ENCODE data around the gene HOXB3. TPM values are rescaled to one million over a fixed set of nuclear protein-coding genes. Genes with fewer than 3 reads are reported as not detected.

The HOXB3 gene
- total RNA-seq, 2 donors from 2014 or later = 3.1 to 5.4 TPM

GRCh38 chr17:48600244-48601098, 10.4 kb upstream of the HOXB3 start:
- ATAC-seq (replicated peaks) = no peak
- H3K4me1 Mint-ChIP-seq = peaks cover 11% of the 10 kb centered on the region
- peaks cover 82% of the 10 kb centered on the region for H3K27me3 Mint-ChIP-seq
- H3K27ac Mint-ChIP-seq = no peak overlapping the region
- H3K36me3 Mint-ChIP-seq (ENCODE audit: low read depth) = no peaks in the 10 kb centered on the region
- H3K4me3 Mint-ChIP-seq = no peak overlapping the region
- H3K9me3 Mint-ChIP-seq = no peaks in the 10 kb centered on the region

- ATAC-seq (replicated peaks) = no peak
- H3K4me1 Mint-ChIP-seq = peaks cover 11% of the 10 kb centered on the region
- no peak overlapping the region for H3K4me3 Mint-ChIP-seq
- H3K36me3 Mint-ChIP-seq (ENCODE audit: low read depth) = no peaks in the 10 kb centered on the region
- peaks cover 80% of the 10 kb centered on the region for H3K27me3 Mint-ChIP-seq
- H3K27ac Mint-ChIP-seq = no peak overlapping the region
- no peaks in the 10 kb centered on the region for H3K9me3 Mint-ChIP-seq
These were observed 9.3 kb upstream of the HOXB3 start for GRCh38 chr17:48599354-48599753.

- Mint-ChIP-seq H3K4me1 (peaks cover 11% of the 10 kb centered on the region), H3K36me3 (ENCODE audit: low read depth) (no peaks in the 10 kb centered on the region), H3K4me3 (peak overlapping the region; percentile 67), H3K27me3 (peaks cover 73% of the 10 kb centered on the region), H3K27ac (no peak overlapping the region), H3K9me3 (no peaks in the 10 kb centered on the region)
- no peak for ATAC-seq (replicated peaks)
These were observed 8.7 kb upstream of the HOXB3 start for GRCh38 chr17:48598736-48599135.

- Mint-ChIP-seq H3K36me3 (ENCODE audit: low read depth) (no peaks in the 10 kb centered on the region), H3K9me3 (no peaks in the 10 kb centered on the region), H3K4me3 (peak overlapping the region; percentile 67), H3K4me1 (peaks cover 11% of the 10 kb centered on the region), H3K27ac (no peak overlapping the region), H3K27me3 (peaks cover 67% of the 10 kb centered on the region)
- ATAC-seq (replicated peaks) = peak; percentile 55
These were observed 8.0 kb upstream of the HOXB3 start for GRCh38 chr17:48597778-48598631.

GRCh38 chr17:48597528-48597777, 7.4 kb upstream of the HOXB3 start:
- H3K27me3 Mint-ChIP-seq = peaks cover 68% of the 10 kb centered on the region
- ATAC-seq (replicated peaks) = no peak
- no peaks in the 10 kb centered on the region for H3K9me3 Mint-ChIP-seq
- no peaks in the 10 kb centered on the region for H3K36me3 Mint-ChIP-seq (ENCODE audit: low read depth)
- H3K4me3 Mint-ChIP-seq = peak overlapping the region; percentile 67
- peaks cover 16% of the 10 kb centered on the region for H3K4me1 Mint-ChIP-seq
- no peak overlapping the region for H3K27ac Mint-ChIP-seq

- H3K4me3 Mint-ChIP-seq = peak overlapping the region; percentile 67
- H3K27ac Mint-ChIP-seq = no peak overlapping the region
- no peak for ATAC-seq (replicated peaks)
- H3K27me3 Mint-ChIP-seq = peaks cover 67% of the 10 kb centered on the region
- H3K4me1 Mint-ChIP-seq = peaks cover 16% of the 10 kb centered on the region
- no peaks in the 10 kb centered on the region for H3K9me3 Mint-ChIP-seq
- H3K36me3 Mint-ChIP-seq (ENCODE audit: low read depth) = no peaks in the 10 kb centered on the region
These were observed 6.9 kb upstream of the HOXB3 start for GRCh38 chr17:48596735-48597527.

GRCh38 chr17:48596000-48596734, 6.1 kb upstream of the HOXB3 start:
- no peak overlapping the region for H3K27ac Mint-ChIP-seq
- no peaks in the 10 kb centered on the region for H3K36me3 Mint-ChIP-seq (ENCODE audit: low read depth)
- H3K4me3 Mint-ChIP-seq = peak overlapping the region; percentile 67
- ATAC-seq (replicated peaks) = peak; percentile 32
- no peaks in the 10 kb centered on the region for H3K9me3 Mint-ChIP-seq
- H3K27me3 Mint-ChIP-seq = peaks cover 73% of the 10 kb centered on the region
- peaks cover 16% of the 10 kb centered on the region for H3K4me1 Mint-ChIP-seq

GRCh38 chr17:48595278-48595999, 5.4 kb upstream of the HOXB3 start:
- no peak for ATAC-seq (replicated peaks)
- peak overlapping the region; percentile 67 for H3K4me3 Mint-ChIP-seq
- H3K27me3 Mint-ChIP-seq = peaks cover 71% of the 10 kb centered on the region
- no peaks in the 10 kb centered on the region for H3K36me3 Mint-ChIP-seq (ENCODE audit: low read depth)
- H3K4me1 Mint-ChIP-seq = peaks cover 16% of the 10 kb centered on the region
- H3K27ac Mint-ChIP-seq = no peak overlapping the region
- no peaks in the 10 kb centered on the region for H3K9me3 Mint-ChIP-seq

- Mint-ChIP-seq H3K4me3 (peak overlapping the region; percentile 67), H3K27ac (no peak overlapping the region), H3K36me3 (ENCODE audit: low read depth) (no peaks in the 10 kb centered on the region), H3K9me3 (no peaks in the 10 kb centered on the region), H3K4me1 (peaks cover 16% of the 10 kb centered on the region), H3K27me3 (peaks cover 71% of the 10 kb centered on the region)
- no peak for ATAC-seq (replicated peaks)
These were observed 4.7 kb upstream of the HOXB3 start for GRCh38 chr17:48594538-48595277.

GRCh38 chr17:48593840-48594537, 3.9 kb upstream of the HOXB3 start:
- H3K9me3 Mint-ChIP-seq = no peaks in the 10 kb centered on the region
- peaks cover 70% of the 10 kb centered on the region for H3K27me3 Mint-ChIP-seq
- H3K36me3 Mint-ChIP-seq (ENCODE audit: low read depth) = no peaks in the 10 kb centered on the region
- peak; percentile 67 for ATAC-seq (replicated peaks)
- H3K4me3 Mint-ChIP-seq = peak overlapping the region; percentile 82
- H3K4me1 Mint-ChIP-seq = peaks cover 16% of the 10 kb centered on the region
- H3K27ac Mint-ChIP-seq = no peak overlapping the region

GRCh38 chr17:48593126-48593829, 3.2 kb upstream of the HOXB3 start, which contains the start of gene HOXB5:
TSS of gene HOXB5 (minus strand) at chr17:48593779. CDS start at chr17:48593682, 97 bp downstream.
- H3K9me3 Mint-ChIP-seq = no peaks in the 10 kb centered on the region
- ATAC-seq (replicated peaks) = peak; percentile 40
- peaks cover 70% of the 10 kb centered on the region for H3K27me3 Mint-ChIP-seq
- no peaks in the 10 kb centered on the region for H3K36me3 Mint-ChIP-seq (ENCODE audit: low read depth)
- peaks cover 16% of the 10 kb centered on the region for H3K4me1 Mint-ChIP-seq
- H3K4me3 Mint-ChIP-seq = peak within 1 kb of the TSS; percentile 82
- no peak within 1 kb of the TSS for H3K27ac Mint-ChIP-seq

GRCh38 chr17:48592577-48592976, 2.5 kb upstream of the HOXB3 start:
- H3K9me3 Mint-ChIP-seq = no peaks in the 10 kb centered on the region
- no peaks in the 10 kb centered on the region for H3K36me3 Mint-ChIP-seq (ENCODE audit: low read depth)
- no peak overlapping the region for H3K27ac Mint-ChIP-seq
- ATAC-seq (replicated peaks) = peak; percentile 46
- H3K4me3 Mint-ChIP-seq = peak overlapping the region; percentile 82
- peaks cover 11% of the 10 kb centered on the region for H3K4me1 Mint-ChIP-seq
- peaks cover 69% of the 10 kb centered on the region for H3K27me3 Mint-ChIP-seq

Measured in activated T-helper 17 cell treated with anti-CD3 and anti-CD28 coated beads, Interleukin-2, amount 50 U/mL, for 72 hours (primary cell).